Psoas muscle (tissue), 8 donors: Measurements from ENCODE around the gene LTO1. TPM values are rescaled to one million over a fixed set of nuclear protein-coding genes. Genes with fewer than 3 reads are reported as not detected.
"Not testable (repeated sequence)": the region's sequence is repeated elsewhere in the genome, so short reads cannot be mapped to it uniquely, and the experiment has no call there.

Experiments
- ATAC-seq, 4 donors: fragments of 200-7000 bp; cut with Tn5 transposase; one replicate each; pipeline ENCODE4 v1.9.1; 2020; ENCODE audit warnings: moderate library complexity in 3 of 4, mild to moderate bottlenecking in 2 of 4
- DNase-seq, 2 donors: peaks; one replicate each; pipeline ENCODE4 v3.0.0-alpha.2; 2020
- H3K27ac ChIP-seq: fragments of 200-600 bp; one replicate; pipeline ENCODE4 v1.8.0; 2022
- H3K27me3 ChIP-seq, 3 donors: fragments of 200-600 bp in 1 of 3; one replicate each; pipeline versions ENCODE4 v1.6.1 to v1.8.0; 2013 to 2022; ENCODE audit warnings: low read length in 2 of 3, mild to moderate bottlenecking in 2 of 3, moderate library complexity in 1 of 3; ENCODE audit not compliant: insufficient read depth in 3 of 3
- H3K36me3 ChIP-seq, 2 donors: fragments of 200-600 bp in 1 of 2; one replicate each; pipeline versions ENCODE4 v1.6.1 to v1.8.0; 2013 to 2022; ENCODE audit warnings: low read depth in 1 of 2, mild to moderate bottlenecking in 1 of 2, moderate library complexity in 1 of 2; ENCODE audit not compliant: insufficient read depth in 1 of 2
- H3K4me1 ChIP-seq: fragments of 200-600 bp; one replicate; pipeline ENCODE4 v1.8.0; 2022
- H3K4me3 ChIP-seq: fragments of 200-600 bp; one replicate; pipeline ENCODE4 v1.8.0; 2022; ENCODE audit warnings: mild to moderate bottlenecking
- H3K9me3 ChIP-seq: fragments of 200-600 bp; one replicate; pipeline ENCODE4 v1.8.0; 2022
- CTCF ChIP-seq: fragments of 200-600 bp; IDR thresholded peaks from one replicate; pipeline ENCODE4 v1.8.0; 2022; ENCODE audit warnings: antibody characterized with exemption
- WGBS, 3 donors: extraction: QIAGEN DNeasy Blood & Tissue Kit; methylation state at CpG; one replicate each; pipeline versions ENCODE4 v1.1.6 to v1.1.7; 2013; 5-methylcytosine and 5-hydroxymethylcytosine counted together
- intact Hi-C, 2 donors: fragments of 100-400 bp; cut with DNase I; formaldehyde crosslinking; loops; one replicate each; pipeline versions ENCODE4 v1.11.0 to v1.14.2; 2022
- polyA plus RNA-seq, 3 donors: library from polyadenylated mRNA; stranded (reverse); fragments of 200-250 nt; gene quantifications; one replicate each; pipeline ENCODE4 v1.2.3, GENCODE V29; 2013
- total RNA-seq, 4 donors: library from RNA; stranded (reverse); fragmentation: NEBNext Ultra II Directional in 2 of 4; extraction: Animal tissue kit (Norgen Biotek cat#: 25700) in 2 of 4; gene quantifications; one replicate each; pipeline versions ENCODE4 v1.2.1 to v1.2.4, GENCODE V29; 2021 to 2023
- donor health status: healthy with polysubstance abuse.
- donor health status: DM: no; HTN: no; CAD: no; lungs with moderate emphysema.
- donor health status: Bipolar disorder and iron deficiency.
- donor health status: healthy.
- donor health status: DM: yes; HTN: yes; CAD: no.
- donor health status: DM: no; HTN: no; CAD: no.
- donor health status: DM: no; HTN: no; CAD: no.
- donor health status: DM: yes; HTN: yes; CAD: no.

The LTO1 gene
- total and polyA plus RNA-seq, 7 donors: 8.5 to 28.1 (median 9.2) TPM

DNA sequence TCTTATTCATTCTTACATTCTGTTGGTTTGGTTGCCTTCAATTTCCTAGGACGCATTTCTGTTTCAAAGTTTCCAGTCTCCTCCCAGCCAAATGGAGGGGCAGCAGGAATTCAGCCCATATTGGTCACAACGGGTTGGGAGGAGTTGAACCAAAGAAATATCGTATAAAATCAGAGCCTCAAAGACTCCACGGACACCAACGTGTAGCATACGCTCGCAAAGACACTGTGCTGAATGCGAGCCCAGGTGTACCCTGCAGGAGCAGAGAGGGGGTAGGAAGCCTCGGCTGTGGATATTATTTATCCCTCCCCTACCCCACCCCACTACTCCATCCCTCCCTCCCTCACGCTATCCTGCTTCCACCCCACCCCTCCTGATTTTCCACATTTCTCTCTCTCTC, 49.7 kb downstream of the LTO1 start:
- no peak overlapping the region for H3K27ac ChIP-seq
- H3K27me3 ChIP-seq: peaks cover 0 to 13% (median 0%) of the 10 kb centered on the region in 3 donors
- no peaks in the 10 kb centered on the region for H3K4me1 ChIP-seq
- no peak for TF ChIP-seq CTCF
- intact Hi-C loops: no loop called here
- H3K36me3 ChIP-seq: no peaks in the 10 kb centered on the region
- DNase-seq: no peak
- ATAC-seq: no peak
- H3K4me3 ChIP-seq: no peak overlapping the region
- 80 to 81% (median 80%) methylated on average over 10 of the region's 10 CpGs for WGBS, 3 donors
- no peaks in the 10 kb centered on the region for H3K9me3 ChIP-seq

- Histone ChIP-seq H3K4me3 (no peak overlapping the region), H3K4me1 (no peaks in the 10 kb centered on the region), H3K9me3 (no peaks in the 10 kb centered on the region), H3K27ac (no peak overlapping the region), H3K27me3 (peaks cover 0 to 13% (median 0%) of the 10 kb centered on the region in 3 donors), H3K36me3 (no peaks in the 10 kb centered on the region)
- intact Hi-C loops: no loop called here
- 83 to 97% (median 90%) methylated on average over 1 of the region's 1 CpG for WGBS, 3 donors
- no peak for TF ChIP-seq CTCF
- ATAC-seq: no peak
- no peak for DNase-seq
Observed at GRCh38 chr11:69624293-69624692, 50.9 kb downstream of the LTO1 start.

DNA sequence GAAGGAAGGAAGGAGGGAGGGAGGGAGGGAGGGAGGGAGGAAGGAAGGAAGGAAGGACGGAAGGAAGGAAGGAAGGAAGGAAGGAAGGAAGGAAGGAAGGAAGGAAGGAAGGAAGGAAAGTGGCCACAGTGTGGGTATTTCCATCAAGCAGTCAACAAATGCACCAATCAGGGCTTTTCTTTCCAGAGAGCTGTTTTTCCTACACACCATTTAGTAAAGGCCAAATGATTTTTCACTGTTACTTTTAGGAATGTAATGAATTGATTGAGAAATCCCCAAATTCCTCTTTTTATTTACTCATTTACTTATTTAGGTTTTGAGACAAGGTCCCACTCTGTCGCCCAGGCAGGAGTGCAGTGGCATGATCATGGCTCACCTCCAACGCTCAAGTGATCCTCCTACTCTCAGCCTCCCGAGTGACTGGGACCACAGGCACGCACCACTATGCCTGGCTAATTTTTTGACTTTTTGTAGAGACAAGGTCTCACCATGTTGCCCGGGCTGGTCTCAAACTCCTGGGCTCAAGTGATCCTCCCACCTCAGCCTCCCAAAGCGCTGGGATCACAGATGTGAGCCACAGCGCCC, 53.0 kb downstream of the LTO1 start:
- ATAC-seq, H3K36me3 ChIP-seq, H3K9me3 ChIP-seq, H3K4me1 ChIP-seq, H3K27me3 ChIP-seq, intact Hi-C loops, DNase-seq, H3K27ac ChIP-seq, H3K4me3 ChIP-seq: not testable (repeated sequence)
- 67 to 85% (median 72%) methylated on average over 7 to 8 of the region's 8 CpGs for WGBS, 3 donors

DNA sequence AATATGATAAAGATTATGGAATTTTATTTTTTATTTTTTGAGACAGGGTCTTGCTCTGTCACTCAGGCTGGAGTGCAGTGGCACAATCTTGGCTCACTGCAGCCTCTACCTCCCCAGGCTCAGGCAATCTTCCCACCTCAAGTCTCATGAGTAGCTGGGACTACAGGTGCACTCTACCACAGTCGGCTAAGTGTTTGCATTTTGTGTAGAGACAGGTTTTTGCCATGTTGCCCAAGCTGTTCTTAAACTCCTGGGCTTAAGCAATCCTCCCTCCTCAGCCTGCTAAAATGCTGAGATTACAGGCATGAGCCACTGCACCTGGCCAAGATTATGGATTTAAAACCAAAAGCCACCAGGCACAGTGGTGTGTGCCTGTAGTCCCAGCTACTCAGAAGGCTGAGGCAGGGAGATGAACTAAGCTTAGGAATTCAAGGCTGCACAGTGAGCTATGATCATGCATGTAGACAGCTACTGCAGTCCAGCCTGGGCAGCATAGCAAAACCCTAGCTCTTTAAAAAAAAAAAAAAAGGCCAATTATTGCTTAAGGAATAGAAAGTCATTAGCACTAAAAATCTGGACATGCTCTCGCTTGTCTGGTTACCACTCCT, 54.4 kb downstream of the LTO1 start:
- no peaks in the 10 kb centered on the region for H3K4me1 ChIP-seq
- no peak for TF ChIP-seq CTCF
- WGBS, 3 donors: 61 to 72% (median 71%) methylated on average over 2 of the region's 2 CpGs
- no peak overlapping the region for H3K27ac ChIP-seq
- no peaks in the 10 kb centered on the region for H3K9me3 ChIP-seq
- H3K36me3 ChIP-seq: no peaks in the 10 kb centered on the region
- no peak for DNase-seq
- intact Hi-C loops: no loop called here
- no peak for ATAC-seq
- H3K4me3 ChIP-seq: no peak overlapping the region
- H3K27me3 ChIP-seq: peaks cover 0 to 9% (median 5%) of the 10 kb centered on the region in 3 donors

GRCh38 chr11:69618237-69618636, 56.9 kb downstream of the LTO1 start:
- Histone ChIP-seq H3K9me3 (no peaks in the 10 kb centered on the region), H3K36me3 (no peaks in the 10 kb centered on the region), H3K4me1 (no peaks in the 10 kb centered on the region), H3K4me3 (no peak overlapping the region), H3K27ac (no peak overlapping the region), H3K27me3 (peaks cover 0 to 12% (median 7%) of the 10 kb centered on the region in 3 donors)
- no peak for DNase-seq
- no peak for TF ChIP-seq CTCF
- 72 to 83% (median 72%) methylated on average over 8 of the region's 8 CpGs for WGBS, 3 donors
- no peak for ATAC-seq
- intact Hi-C loops: no loop called here
